Lung (tissue), 12 donors: ENCODE results near the gene MRRF. TPM values are rescaled to one million over a fixed set of nuclear protein-coding genes. Genes with fewer than 3 reads are reported as not detected.

Experiments used
- ATAC-seq: fragments of 200-7000 bp; cut with Tn5 transposase; one replicate; pipeline ENCODE4 v1.9.1; 2020; ENCODE audit warnings: moderate number of reproducible peaks; ENCODE audit not compliant: insufficient read depth, low FRiP score
- DNase-seq, 3 donors: peaks; one replicate each; pipeline ENCODE4 v3.0.0-alpha.2; 2013 to 2017
- H3K27ac ChIP-seq, 2 donors: one replicate each; pipeline ENCODE4 v1.5.1; 2013; ENCODE audit warnings: mild to moderate bottlenecking in 2 of 2, moderate library complexity in 2 of 2, control low read depth in 1 of 2, inconsistent platforms in 1 of 2, low read depth in 1 of 2, low read length in 1 of 2
- H3K27me3 ChIP-seq, 3 donors: one replicate each; pipeline ENCODE4 v1.5.1; 2013; ENCODE audit warnings: low read length in 2 of 3; ENCODE audit not compliant: control insufficient read depth in 3 of 3, insufficient read depth in 3 of 3
- H3K36me3 ChIP-seq, 4 donors: one replicate each; pipeline ENCODE4 v1.5.1; 2013; ENCODE audit warnings: low read length in 4 of 4, mild to moderate bottlenecking in 1 of 4, moderate library complexity in 1 of 4; ENCODE audit not compliant: control insufficient read depth in 4 of 4, insufficient read depth in 4 of 4
- H3K4me1 ChIP-seq, 5 donors: one replicate each; pipeline ENCODE4 v1.5.1; 2013; ENCODE audit warnings: low read length in 5 of 5, mild to moderate bottlenecking in 2 of 5, moderate library complexity in 1 of 5; ENCODE audit not compliant: control insufficient read depth in 5 of 5, insufficient read depth in 5 of 5
- H3K4me3 ChIP-seq: one replicate; pipeline ENCODE4 v1.5.1; 2013; ENCODE audit warnings: mild to moderate bottlenecking, control low read depth, moderate library complexity
- H3K9ac ChIP-seq, 2 donors: one replicate each; pipeline ENCODE4 v1.5.1; 2013; ENCODE audit warnings: low read length in 2 of 2, control low read depth in 1 of 2; ENCODE audit not compliant: insufficient read depth in 1 of 2
- H3K9me3 ChIP-seq, 4 donors: one replicate each; pipeline ENCODE4 v1.5.1; 2013; ENCODE audit warnings: low read length in 3 of 4, mild to moderate bottlenecking in 1 of 4, moderate library complexity in 1 of 4; ENCODE audit not compliant: control insufficient read depth in 4 of 4, insufficient read depth in 3 of 4
- WGBS, 2 donors: extraction: QIAGEN DNeasy Blood & Tissue Kit; methylation state at CpG; one replicate each; pipeline ENCODE4 v1.1.7; 2013; 5-methylcytosine and 5-hydroxymethylcytosine counted together
- polyA plus RNA-seq, 2 donors: library from polyadenylated mRNA; stranded (reverse); fragments of 200-250 nt; gene quantifications; one replicate each; pipeline ENCODE4 v1.2.1, GENCODE V29; 2013
- total RNA-seq, 2 donors: library from RNA; depleted of rRNA in 1 of 2; stranded (reverse); fragments of >200 nt in 1 of 2; gene quantifications; one replicate each; pipeline ENCODE4 v1.2.1, GENCODE V29; 2014 to 2021
- TF ChIP-seq, protein P1 (sequence below): IDR thresholded peaks from 2 replicates; pipeline ENCODE4 v1.5.1; 2012; ENCODE audit warnings: mild to moderate bottlenecking; ENCODE audit errors: control extremely low read depth, extremely low read depth
- donor health status: control.
- donor health status: control.
- donor health status: Bipolar disorder and iron deficiency.
- donor health status: healthy.
- donor health status: DM: yes; HTN: yes; CAD: no.

Gene MRRF
- total and polyA plus RNA-seq, 4 donors: 22.3 to 43.9 (median 31.1) TPM

DNA sequence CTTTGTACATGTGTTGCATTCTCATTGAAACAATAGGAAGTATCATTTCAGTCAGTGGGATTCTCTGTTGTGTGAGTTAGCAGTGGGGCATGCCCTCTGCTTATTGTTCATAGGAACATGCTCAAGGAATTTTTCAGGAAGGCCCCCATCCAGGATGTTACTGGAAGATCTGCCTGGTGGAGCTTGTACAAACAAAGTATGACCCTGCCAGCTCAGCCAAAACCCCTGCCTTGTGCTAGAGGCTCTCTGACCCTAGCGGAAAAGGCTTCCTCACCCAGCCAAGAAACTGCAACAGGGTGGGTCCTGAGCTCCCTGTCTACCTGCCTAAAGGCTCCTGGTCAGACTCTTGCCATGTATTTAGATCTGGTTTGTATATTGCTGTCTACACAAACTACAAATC lies 43.2 kb downstream of the MRRF start:
- Histone ChIP-seq H3K27ac (no peak overlapping the region), H3K27me3 (no peaks in the 10 kb centered on the region), H3K9ac (no peak overlapping the region), H3K9me3 (no peaks in the 10 kb centered on the region), H3K4me3 (no peak overlapping the region), H3K36me3 (peaks cover 14 to 38% (median 20%) of the 10 kb centered on the region in 4 donors), H3K4me1 (peaks cover 0 to 6% (median 0%) of the 10 kb centered on the region in 5 donors)
- WGBS, 2 donors: 79 to 82% methylated on average over 1 of the region's 1 CpG
- ATAC-seq: no peak
- peak in 2 of 3 donors; percentile 25 to 50 for DNase-seq
- TF ChIP-seq, protein P1, sequence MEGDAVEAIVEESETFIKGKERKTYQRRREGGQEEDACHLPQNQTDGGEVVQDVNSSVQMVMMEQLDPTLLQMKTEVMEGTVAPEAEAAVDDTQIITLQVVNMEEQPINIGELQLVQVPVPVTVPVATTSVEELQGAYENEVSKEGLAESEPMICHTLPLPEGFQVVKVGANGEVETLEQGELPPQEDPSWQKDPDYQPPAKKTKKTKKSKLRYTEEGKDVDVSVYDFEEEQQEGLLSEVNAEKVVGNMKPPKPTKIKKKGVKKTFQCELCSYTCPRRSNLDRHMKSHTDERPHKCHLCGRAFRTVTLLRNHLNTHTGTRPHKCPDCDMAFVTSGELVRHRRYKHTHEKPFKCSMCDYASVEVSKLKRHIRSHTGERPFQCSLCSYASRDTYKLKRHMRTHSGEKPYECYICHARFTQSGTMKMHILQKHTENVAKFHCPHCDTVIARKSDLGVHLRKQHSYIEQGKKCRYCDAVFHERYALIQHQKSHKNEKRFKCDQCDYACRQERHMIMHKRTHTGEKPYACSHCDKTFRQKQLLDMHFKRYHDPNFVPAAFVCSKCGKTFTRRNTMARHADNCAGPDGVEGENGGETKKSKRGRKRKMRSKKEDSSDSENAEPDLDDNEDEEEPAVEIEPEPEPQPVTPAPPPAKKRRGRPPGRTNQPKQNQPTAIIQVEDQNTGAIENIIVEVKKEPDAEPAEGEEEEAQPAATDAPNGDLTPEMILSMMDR: no peak

DNA sequence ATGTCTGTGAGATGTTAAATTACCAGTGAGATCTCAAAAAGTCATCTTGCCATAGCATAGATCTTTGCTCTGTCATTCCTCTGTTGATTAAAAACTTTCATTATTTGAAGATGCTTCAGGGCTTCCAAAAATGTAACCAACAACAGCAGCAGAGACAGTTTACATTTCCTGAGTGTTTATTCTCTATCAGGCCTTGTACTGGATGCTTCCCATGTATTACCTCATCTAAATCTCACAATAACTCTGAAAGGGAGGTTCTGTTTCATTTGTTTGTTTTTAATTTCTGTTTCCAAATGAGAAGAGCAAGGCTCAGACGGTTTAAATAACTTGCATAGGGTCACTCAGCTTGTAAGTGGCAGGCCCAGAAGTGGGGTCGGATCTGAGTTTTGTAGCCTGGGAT lies 45.2 kb downstream of the MRRF start:
- no peak overlapping the region for H3K4me3 ChIP-seq
- H3K27me3 ChIP-seq: no peaks in the 10 kb centered on the region
- no peaks in the 10 kb centered on the region for H3K9me3 ChIP-seq
- ATAC-seq (no peak), DNase-seq (no peak)
- no peak overlapping the region for H3K27ac ChIP-seq
- TF ChIP-seq, protein P1: no peak
- no peak overlapping the region for H3K9ac ChIP-seq
- peaks cover 0 to 4% (median 0%) of the 10 kb centered on the region in 5 donors for H3K4me1 ChIP-seq
- peaks cover 22 to 49% (median 26%) of the 10 kb centered on the region in 4 donors for H3K36me3 ChIP-seq
- WGBS, 2 donors: 72 to 75% methylated on average over 2 of the region's 2 CpGs

DNA sequence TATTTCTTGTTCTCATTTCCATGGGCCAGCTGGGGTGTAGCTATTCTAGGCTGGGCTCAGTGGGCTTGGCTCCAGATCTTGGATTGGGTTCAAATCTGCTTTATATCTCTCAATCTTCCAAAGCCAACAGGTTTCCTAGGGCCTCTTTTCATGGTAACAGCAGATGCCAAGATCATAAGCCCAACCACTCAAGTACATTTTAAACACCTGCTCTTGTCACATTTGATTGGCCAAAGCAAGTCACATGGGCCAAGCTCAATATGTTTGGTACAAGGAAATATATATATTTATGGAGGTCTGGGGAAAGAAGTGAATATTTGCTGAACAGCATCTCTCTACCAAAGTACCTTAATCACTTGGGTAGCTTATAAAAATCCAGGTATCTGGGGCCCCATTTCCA lies 49.5 kb downstream of the MRRF start:
- no peak overlapping the region for H3K27ac ChIP-seq
- no peak overlapping the region for H3K4me3 ChIP-seq
- H3K9ac ChIP-seq: no peak overlapping the region
- TF ChIP-seq, protein P1: no peak
- H3K36me3 ChIP-seq: peaks cover 13 to 39% (median 18%) of the 10 kb centered on the region in 4 donors
- ATAC-seq (no peak), DNase-seq (no peak)
- peaks cover 0 to 1% (median 0%) of the 10 kb centered on the region in 5 donors for H3K4me1 ChIP-seq
- H3K9me3 ChIP-seq: no peaks in the 10 kb centered on the region
- H3K27me3 ChIP-seq: no peaks in the 10 kb centered on the region

DNA sequence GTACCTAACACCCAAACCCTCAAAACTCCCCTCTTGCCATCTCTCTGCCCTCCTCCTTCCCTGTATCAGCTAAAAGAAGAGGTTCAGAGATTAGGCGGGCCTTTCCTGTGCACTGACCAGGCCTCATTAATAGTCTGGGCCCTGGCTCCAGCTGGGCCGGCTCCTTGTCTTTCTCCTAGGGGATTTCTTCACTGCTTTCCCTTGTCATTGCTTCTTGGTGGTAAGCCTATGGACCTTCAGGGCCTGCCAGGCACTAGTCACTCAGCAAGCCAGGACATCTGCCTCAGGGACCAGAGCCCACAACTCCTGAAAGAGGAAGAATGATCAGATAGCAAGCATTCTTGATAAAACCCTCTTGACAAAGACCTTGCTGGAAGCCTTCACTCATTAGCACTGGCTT lies 50.9 kb downstream of the MRRF start:
- no peaks in the 10 kb centered on the region for H3K9me3 ChIP-seq
- peaks cover 13 to 31% (median 16%) of the 10 kb centered on the region in 4 donors for H3K36me3 ChIP-seq

More for the DNA sequence above, 50.9 kb downstream of the MRRF start:
- Histone ChIP-seq H3K4me3 (no peak overlapping the region), H3K27ac (no peak overlapping the region), H3K27me3 (no peaks in the 10 kb centered on the region), H3K9ac (no peak overlapping the region), H3K4me1 (peaks cover 0 to 1% (median 0%) of the 10 kb centered on the region in 5 donors)
- ATAC-seq (no peak), DNase-seq (no peak)
- WGBS, 2 donors: 91 to 93% methylated on average over 2 of the region's 2 CpGs
- TF ChIP-seq, protein P1: no peak
